Measurements from ENCODE around the gene ARL14EP.

Gene ARL14EP

GRCh38 chr11:30356391-30356790, 33.5 kb downstream of the ARL14EP start:
- no peak for DNase-seq (ENCODE audit: low read depth)
- H3K4me3 ChIP-seq (ENCODE audit: low read depth, low read length), result no peak overlapping the region
- TF ChIP-seq CTCF (conservative IDR thresholded peaks at IDR 0.05; ENCODE audit: low read depth, low read length), result no peak

- no peak for DNase-seq (ENCODE audit: low read depth)
- H3K4me3 ChIP-seq (ENCODE audit: low read depth, low read length), result no peak overlapping the region
- TF ChIP-seq CTCF (conservative IDR thresholded peaks at IDR 0.05; ENCODE audit: low read depth, low read length), result no peak
These were observed 35.0 kb downstream of the ARL14EP start for GRCh38 chr11:30357872-30358271.

- no peak for TF ChIP-seq CTCF (conservative IDR thresholded peaks at IDR 0.05; ENCODE audit: low read depth, low read length)
- no peak overlapping the region for H3K4me3 ChIP-seq (ENCODE audit: low read depth, low read length)
- DNase-seq (ENCODE audit: low read depth), result no peak
These were observed 35.6 kb downstream of the ARL14EP start for GRCh38 chr11:30358536-30358935.

GRCh38 chr11:30360741-30361140, 37.8 kb downstream of the ARL14EP start:
- TF ChIP-seq CTCF (conservative IDR thresholded peaks at IDR 0.05; ENCODE audit: low read depth, low read length), result no peak
- DNase-seq (ENCODE audit: low read depth), result no peak
- no peak overlapping the region for H3K4me3 ChIP-seq (ENCODE audit: low read depth, low read length)

GRCh38 chr11:30364139-30364836, 41.4 kb downstream of the ARL14EP start:
- DNase-seq (ENCODE audit: low read depth), result no peak
- no peak for TF ChIP-seq CTCF (conservative IDR thresholded peaks at IDR 0.05; ENCODE audit: low read depth, low read length)
- H3K4me3 ChIP-seq (ENCODE audit: low read depth, low read length), result no peak overlapping the region

GRCh38 chr11:30364837-30365482, 42.1 kb downstream of the ARL14EP start:
- DNase-seq (ENCODE audit: low read depth), result no peak
- no peak for TF ChIP-seq CTCF (conservative IDR thresholded peaks at IDR 0.05; ENCODE audit: low read depth, low read length)
- H3K4me3 ChIP-seq (ENCODE audit: low read depth, low read length), result no peak overlapping the region
